Ovary (tissue), 10 donors: Measurements from ENCODE around the gene UPK2. TPM values are rescaled to one million over a fixed set of nuclear protein-coding genes. Genes with fewer than 3 reads are reported as not detected.

Experiments used
- DNase-seq, 5 donors: peaks; one replicate each; pipeline ENCODE4 v3.0.0-alpha.2; 2019 to 2020
- H3K27ac ChIP-seq, 2 donors: fragments of 200-600 bp; one replicate each; pipeline versions ENCODE4 v1.5.1 to v1.8.0; 2019 to 2022
- H3K27me3 ChIP-seq: fragments of 200-600 bp; one replicate; pipeline ENCODE4 v1.8.0; 2022
- H3K36me3 ChIP-seq: fragments of 200-600 bp; sonication (generic); one replicate; pipeline ENCODE4 v1.5.1; 2019
- H3K4me1 ChIP-seq: one replicate; pipeline ENCODE4 v1.8.1; 2013; ENCODE audit warnings: mild to moderate bottlenecking, moderate library complexity; ENCODE audit not compliant: insufficient read depth
- H3K4me3 ChIP-seq: fragments of 200-600 bp; sonication (generic); one replicate; pipeline ENCODE4 v1.5.1; 2017
- H3K9me3 ChIP-seq, 2 donors: fragments of 200-600 bp in 1 of 2; sonication (generic) in 1 of 2; one replicate each; pipeline versions ENCODE4 v1.5.1 to v1.8.1; 2013 to 2019; ENCODE audit warnings: mild to moderate bottlenecking in 1 of 2, moderate library complexity in 1 of 2
- CTCF ChIP-seq, 3 donors: fragments of 450-650 bp in 2 of 3; fragments of 200-600 bp in 1 of 3; IDR thresholded peaks; one replicate each; pipeline versions ENCODE4 v1.5.1 to v1.8.0; 2016 to 2022; ENCODE audit warnings: antibody characterized with exemption in 3 of 3, mild to moderate bottlenecking in 1 of 3
- EP300 ChIP-seq: sonication (generic); formaldehyde crosslinking; IDR thresholded peaks from one replicate; pipeline ENCODE4 v1.6.1; 2017; ENCODE audit warnings: antibody characterized with exemption
- POLR2A ChIP-seq: fragments of 450-650 bp; IDR thresholded peaks from one replicate; pipeline ENCODE4 v1.6.1; 2017; ENCODE audit warnings: antibody characterized with exemption, mild to moderate bottlenecking, moderate library complexity
- WGBS, 3 donors: extraction: QIAGEN DNeasy Blood & Tissue Kit in 1 of 3; methylation state at CpG; one replicate each; pipeline versions ENCODE4 v1.1.5 to v1.1.7; 2013 to 2017; 5-methylcytosine and 5-hydroxymethylcytosine counted together
- intact Hi-C, 4 donors: fragments of 100-400 bp; cut with DNase I; formaldehyde crosslinking; loops; one replicate each; pipeline versions ENCODE4 v1.11.0 to v1.15.1; 2022 to 2023
- long read RNA-seq, 3 donors: library from polyadenylated mRNA in 2 of 3; unstranded in 2 of 3; transcript quantifications; one replicate each; pipeline ENCODE4 v2.0.0 and lab custom pipeline, GENCODE V29; 2021 to 2026
- polyA plus RNA-seq, 2 donors: library from polyadenylated mRNA; stranded (reverse); fragments of 200-250 nt in 1 of 2; fragments of 350-450 nt in 1 of 2; fragmentation: Illumina TruSeq in 1 of 2; extraction: RNeasy Lipid Tissue Mini Kit (QIAGEN cat#74804) in 1 of 2; gene quantifications; one replicate each; pipeline ENCODE4 v1.2.3, GENCODE V29; 2013 to 2014
- total RNA-seq, 7 donors: library from RNA; depleted of rRNA in 2 of 7; stranded (reverse); fragments of >200 nt in 2 of 7; fragmentation: NEBNext Ultra II Directional in 3 of 7; extraction: Animal tissue kit (Norgen Biotek cat#: 25700) in 3 of 7; gene quantifications; one replicate each; pipeline versions ENCODE4 v1.1.0 to v1.2.4, GENCODE V29; 2016 to 2023
- donor health status: DM: no; HTN: no; CAD: no; lungs with moderate emphysema.
- donor health status: DM: no; HTN: no; CAD: no.
- donor health status: Bipolar disorder and iron deficiency.
- donor health status: DM: yes; HTN: yes; CAD: no.
- donor health status: DM: no; HTN: no; CAD: no.
- donor health status: DM: yes; HTN: yes; CAD: no.

UPK2 gene
- total RNA-seq (not detected), polyA plus RNA-seq (under 1 TPM in 1 of 2 donors, not detected in 1; 0.13 TPM)
- long read RNA-seq, donor 1, partial matches to known transcripts, result 0 of 2 reads
- long read RNA-seq, donor 1, other reads (novel, unspliced or antisense), result 2 of 2 reads
- long read RNA-seq, donor 2, result 0 reads
- long read RNA-seq, donor 3, partial matches to known transcripts, result 0 of 1 reads
- long read RNA-seq, donor 3, other reads (novel, unspliced or antisense), result 1 of 1 reads

DNA sequence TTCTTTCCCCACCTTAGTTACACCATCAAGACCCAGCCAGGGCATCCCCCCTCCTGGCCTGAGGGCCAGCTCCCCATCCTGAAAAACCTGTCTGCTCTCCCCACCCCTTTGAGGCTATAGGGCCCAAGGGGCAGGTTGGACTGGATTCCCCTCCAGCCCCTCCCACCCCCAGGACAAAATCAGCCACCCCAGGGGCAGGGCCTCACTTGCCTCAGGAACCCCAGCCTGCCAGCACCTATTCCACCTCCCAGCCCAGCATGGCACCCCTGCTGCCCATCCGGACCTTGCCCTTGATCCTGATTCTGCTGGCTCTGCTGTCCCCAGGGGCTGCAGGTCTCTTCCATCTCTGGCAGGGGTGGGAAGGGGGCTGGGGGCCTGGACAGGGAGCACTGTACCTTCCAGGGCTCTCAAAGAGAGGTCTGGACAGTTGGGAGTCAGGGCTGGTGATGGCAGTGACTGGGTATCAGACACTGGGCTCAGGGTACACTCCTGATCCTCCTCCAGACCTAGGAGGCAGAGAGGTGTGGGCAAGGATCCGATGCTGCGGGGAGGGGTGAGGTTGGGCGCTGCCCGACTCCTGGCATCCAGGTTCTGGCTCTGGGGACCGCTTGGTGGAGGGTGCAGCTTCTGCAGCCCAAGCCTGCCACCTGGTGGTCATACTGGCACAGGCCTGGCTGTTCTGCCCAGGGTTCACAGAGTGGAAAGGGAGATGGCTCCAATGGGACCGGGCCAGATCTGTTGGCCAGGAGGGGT is at the start of gene UPK2:
UPK2 (plus strand) TSS at position 205 of the 753 bp plus-strand sequence; CDS start at position 258, 53 bp downstream.
- H3K36me3 ChIP-seq, result no peaks in the 10 kb centered on the region
- H3K4me3 ChIP-seq, result no peak within 1 kb of the TSS
- no peak within 1 kb of the TSS for H3K27ac ChIP-seq
- H3K9me3 ChIP-seq, result no peaks in the 10 kb centered on the region
- no peak for TF ChIP-seq EP300
- no peak for TF ChIP-seq POLR2A
- peak; percentile 95 to 97 (median 95) for TF ChIP-seq CTCF (IDR thresholded peaks at IDR 0.05)
- DNase-seq, result peak; percentile 84 to 91 (median 89)
- intact Hi-C loops, result loop anchor here (2.0 to 5.0 kb wide), 4 partner anchors 49 to 269 kb away; no protein-coding TSS in a partner anchor
- no peaks in the 10 kb centered on the region for H3K4me1 ChIP-seq
- 5 to 7% (median 5%) methylated on average over 7 of the region's 7 CpGs for WGBS, 3 donors
- no peaks in the 10 kb centered on the region for H3K27me3 ChIP-seq

DNA sequence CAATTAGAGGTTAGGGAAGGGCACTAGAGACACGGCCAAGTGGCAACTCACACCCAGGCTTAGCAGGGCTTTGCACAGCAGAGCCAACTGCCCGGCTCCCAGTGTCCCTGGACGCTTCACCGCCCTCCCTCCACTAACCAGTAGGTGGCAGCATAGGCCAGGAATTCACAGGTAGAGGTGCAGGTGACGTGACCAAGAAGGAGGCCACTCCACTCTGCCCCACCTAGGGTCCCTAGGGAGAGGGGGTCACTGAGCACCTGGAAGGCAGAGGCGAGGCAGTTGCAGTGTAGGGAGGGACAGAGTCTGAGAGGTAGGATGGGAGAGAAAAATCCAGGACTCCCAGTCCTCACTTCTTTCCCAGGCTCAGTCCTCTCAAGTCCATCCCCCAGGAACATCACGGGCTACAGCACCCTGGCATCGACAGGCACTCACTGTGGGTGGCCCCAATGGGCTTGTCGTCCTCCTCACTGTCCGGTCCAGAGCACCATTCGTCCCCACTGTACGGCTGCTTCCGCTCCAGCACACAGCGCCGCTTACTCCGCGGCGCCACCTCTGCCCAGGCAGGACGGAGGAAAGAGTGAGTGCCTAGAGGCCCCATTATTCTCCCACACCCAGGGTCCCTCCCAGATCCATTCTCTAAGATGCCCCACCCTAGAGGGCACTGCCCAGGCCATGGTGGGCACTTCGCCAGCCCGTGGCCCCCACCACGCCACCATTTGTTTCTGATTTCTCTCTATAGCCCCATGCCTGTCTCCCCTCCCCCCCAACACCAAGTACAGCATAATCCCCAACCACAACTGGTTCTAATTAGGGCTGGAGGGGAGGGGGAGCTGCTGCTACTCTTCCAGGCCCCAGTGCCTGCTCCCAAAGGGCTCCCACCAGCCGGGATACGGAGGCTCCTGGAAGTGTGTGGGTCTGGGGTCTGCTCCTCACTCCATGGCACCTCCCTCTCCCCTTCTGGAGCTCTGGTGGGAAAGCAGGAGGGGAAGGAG is 48.8 kb upstream of the UPK2 start:
- Histone ChIP-seq H3K4me3 (no peak overlapping the region), H3K4me1 (peaks cover 16% of the 10 kb centered on the region), H3K27ac (peak overlapping the region; percentile 33 to 64), H3K36me3 (no peaks in the 10 kb centered on the region), H3K9me3 (no peaks in the 10 kb centered on the region), H3K27me3 (no peaks in the 10 kb centered on the region)
- intact Hi-C loops, result loop anchor here (1.0 to 5.0 kb wide), 4 partner anchors 21 to 50 kb away; partner anchors contain the start of gene UPK2 (in 1 of the 4)
- peak; percentile 73 to 88 (median 87) for DNase-seq
- TF ChIP-seq CTCF (IDR thresholded peaks at IDR 0.05), result peak; percentile 85 to 96 (median 94)
- TF ChIP-seq POLR2A, result peak; percentile 44
- TF ChIP-seq EP300, result no peak
- 45 to 49% (median 46%) methylated on average over 24 of the region's 24 CpGs for WGBS, 3 donors

DNA sequence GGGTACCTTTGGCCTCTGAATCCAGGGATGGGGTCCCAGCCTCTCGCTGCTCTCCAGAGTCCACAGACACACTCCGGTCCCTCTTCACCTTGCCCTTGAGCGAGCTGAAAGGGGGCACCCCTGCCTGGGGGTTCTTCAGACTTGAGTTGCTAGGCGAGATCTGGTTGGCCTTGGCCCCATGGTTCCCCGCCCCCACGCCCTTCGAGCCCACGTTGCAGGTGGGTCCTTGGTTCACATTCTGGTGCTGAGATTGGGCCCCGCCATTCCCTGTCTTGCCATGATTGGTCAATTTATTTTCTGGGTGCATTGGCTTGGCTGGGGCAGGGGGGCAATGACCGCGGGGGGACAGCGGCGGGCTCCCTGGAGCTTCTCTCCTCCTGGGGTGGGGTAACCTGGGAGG is 47.8 kb upstream of the UPK2 start:
- intact Hi-C loops, result loop anchor here in 3 of 4 donors (1.0 to 5.0 kb wide), 3 partner anchors 21 to 49 kb away; partner anchors contain the start of gene UPK2 (in 1 of the 3)
- H3K4me3 ChIP-seq, result no peak overlapping the region
- H3K36me3 ChIP-seq, result no peaks in the 10 kb centered on the region
- no peaks in the 10 kb centered on the region for H3K27me3 ChIP-seq
- H3K27ac ChIP-seq, result peak overlapping the region; percentile 33 to 89
- TF ChIP-seq POLR2A (no peak), EP300 (no peak), CTCF (IDR thresholded peaks at IDR 0.05) (no peak)
- H3K4me1 ChIP-seq, result peaks cover 24% of the 10 kb centered on the region
- 59 to 64% (median 60%) methylated on average over 13 of the region's 13 CpGs for WGBS, 3 donors
- peak in 3 of 5 donors; percentile 18 to 46 (median 32) for DNase-seq
- no peaks in the 10 kb centered on the region for H3K9me3 ChIP-seq
